Neural progenitor cell (in vitro differentiated cells): Measurements from ENCODE around the gene SLC22A23. TPM values are rescaled to one million over a fixed set of nuclear protein-coding genes. Genes with fewer than 3 reads are reported as not detected.

Experiments used
- DNase-seq: peaks from one replicate; pipeline ENCODE4 v3.0.0-alpha.2; 2016; ENCODE audit warnings: low spot score
- H2AFZ ChIP-seq: fragments of 200-600 bp; sonication (generic); replicated peaks from 2 replicates; pipeline ENCODE4 v1.6.1; 2016; ENCODE audit warnings: antibody characterized with exemption
- H3F3A ChIP-seq: fragments of 200-600 bp; sonication (generic); 2 replicates; pipeline ENCODE4 v1.6.1; 2016; ENCODE audit warnings: antibody characterized with exemption, low read depth
- H3K27ac ChIP-seq: fragments of 200-600 bp; sonication (generic); 2 replicates; pipeline ENCODE4 v1.5.1; 2016; ENCODE audit warnings: mild to moderate bottlenecking
- H3K27me3 ChIP-seq: fragments of 200-600 bp; sonication (generic); 2 replicates; pipeline ENCODE4 v1.6.1; 2016; ENCODE audit warnings: mild to moderate bottlenecking, moderate library complexity
- H3K36me3 ChIP-seq: fragments of 200-600 bp; sonication (generic); 2 replicates; pipeline ENCODE4 v1.5.1; 2016
- H3K4me1 ChIP-seq: fragments of 200-600 bp; sonication (generic); 2 replicates; pipeline ENCODE4 v1.6.1; 2016; ENCODE audit warnings: mixed run types
- H3K4me2 ChIP-seq: fragments of 200-600 bp; sonication (generic); 2 replicates; pipeline ENCODE4 v1.6.1; 2016
- H3K4me3 ChIP-seq: fragments of 200-600 bp; sonication (generic); 2 replicates; pipeline ENCODE4 v1.5.1; 2016
- H3K79me2 ChIP-seq: fragments of 200-600 bp; sonication (generic); 2 replicates; pipeline ENCODE4 v1.6.1; 2016; ENCODE audit warnings: low read depth
- H3K9ac ChIP-seq: fragments of 200-600 bp; sonication (generic); 2 replicates; pipeline ENCODE4 v1.6.1; 2016
- H3K9me3 ChIP-seq: fragments of 200-600 bp; sonication (generic); 2 replicates; pipeline ENCODE4 v1.5.1; 2016; ENCODE audit warnings: low read depth
- H4K20me1 ChIP-seq: fragments of 200-600 bp; sonication (generic); 2 replicates; pipeline ENCODE4 v1.6.1; 2016; ENCODE audit warnings: low read depth
- H3K27ac Mint-ChIP-seq: 3 replicates; pipeline ENCODE4 v1.8.0; 2021; ENCODE audit warnings: mixed read lengths
- H3K27me3 Mint-ChIP-seq: 2 replicates; pipeline ENCODE4 v1.8.0; 2022; ENCODE audit warnings: low read depth, mild to moderate bottlenecking, inconsistent platforms, moderate library complexity, mixed read lengths; ENCODE audit not compliant: insufficient read depth
- H3K36me3 Mint-ChIP-seq: 3 replicates; pipeline ENCODE4 v1.8.0; 2021; ENCODE audit warnings: mixed read lengths
- H3K4me1 Mint-ChIP-seq: 3 replicates; pipeline ENCODE4 v1.8.0; 2021; ENCODE audit warnings: mixed read lengths
- H3K4me3 Mint-ChIP-seq: 3 replicates; pipeline ENCODE4 v1.8.0; 2021; ENCODE audit warnings: mild to moderate bottlenecking, moderate library complexity, mixed read lengths
- H3K9me3 Mint-ChIP-seq: 3 replicates; pipeline ENCODE4 v1.8.0; 2020; ENCODE audit warnings: mixed read lengths
- EZH2 ChIP-seq: fragments of 200-600 bp; sonication (generic); IDR thresholded peaks from 2 replicates; pipeline ENCODE4 v1.6.1; 2017; ENCODE audit warnings: antibody characterized with exemption, mild to moderate bottlenecking, moderate library complexity
- EZH2phosphoT487 ChIP-seq: fragments of 200-600 bp; sonication (generic); IDR thresholded peaks from 2 replicates; pipeline ENCODE4 v1.6.1; 2017; ENCODE audit warnings: antibody characterized with exemption
- total RNA-seq: library from RNA; depleted of rRNA; stranded (reverse); fragments of >200 nt; gene quantifications from 2 replicates; pipeline ENCODE4 v1.2.3, GENCODE V29; 2015; ENCODE audit warnings: low replicate concordance
- TF ChIP-seq, protein P1 (sequence below): fragments of 200-600 bp; sonication (generic); IDR thresholded peaks from 2 replicates; pipeline ENCODE4 v1.5.1; 2017; ENCODE audit warnings: antibody characterized with exemption, mild to moderate bottlenecking

Gene SLC22A23
- total RNA-seq, 1 donor from 2014 or later = 0.99 TPM

GRCh38 chr6:3299221-3299620, 157.6 kb downstream of the SLC22A23 start:
- H3K27ac ChIP-seq = no peak overlapping the region
- no peak for DNase-seq
- H3K27me3 ChIP-seq = no peaks in the 10 kb centered on the region
- no peaks in the 10 kb centered on the region for H3K79me2 ChIP-seq
- H4K20me1 ChIP-seq = no peaks in the 10 kb centered on the region
- peaks cover 16% of the 10 kb centered on the region for H3K4me1 ChIP-seq
- peaks cover 42% of the 10 kb centered on the region for H3K36me3 Mint-ChIP-seq
- H3K27ac Mint-ChIP-seq = no peak overlapping the region
- no peak for TF ChIP-seq EZH2
- TF ChIP-seq, protein P1, sequence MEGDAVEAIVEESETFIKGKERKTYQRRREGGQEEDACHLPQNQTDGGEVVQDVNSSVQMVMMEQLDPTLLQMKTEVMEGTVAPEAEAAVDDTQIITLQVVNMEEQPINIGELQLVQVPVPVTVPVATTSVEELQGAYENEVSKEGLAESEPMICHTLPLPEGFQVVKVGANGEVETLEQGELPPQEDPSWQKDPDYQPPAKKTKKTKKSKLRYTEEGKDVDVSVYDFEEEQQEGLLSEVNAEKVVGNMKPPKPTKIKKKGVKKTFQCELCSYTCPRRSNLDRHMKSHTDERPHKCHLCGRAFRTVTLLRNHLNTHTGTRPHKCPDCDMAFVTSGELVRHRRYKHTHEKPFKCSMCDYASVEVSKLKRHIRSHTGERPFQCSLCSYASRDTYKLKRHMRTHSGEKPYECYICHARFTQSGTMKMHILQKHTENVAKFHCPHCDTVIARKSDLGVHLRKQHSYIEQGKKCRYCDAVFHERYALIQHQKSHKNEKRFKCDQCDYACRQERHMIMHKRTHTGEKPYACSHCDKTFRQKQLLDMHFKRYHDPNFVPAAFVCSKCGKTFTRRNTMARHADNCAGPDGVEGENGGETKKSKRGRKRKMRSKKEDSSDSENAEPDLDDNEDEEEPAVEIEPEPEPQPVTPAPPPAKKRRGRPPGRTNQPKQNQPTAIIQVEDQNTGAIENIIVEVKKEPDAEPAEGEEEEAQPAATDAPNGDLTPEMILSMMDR = no peak
- TF ChIP-seq EZH2phosphoT487 = no peak
- peaks cover 6% of the 10 kb centered on the region for H3F3A ChIP-seq
- H3K4me3 Mint-ChIP-seq = no peak overlapping the region
- no peaks in the 10 kb centered on the region for H3K9me3 ChIP-seq
- no peaks in the 10 kb centered on the region for H3K36me3 ChIP-seq
- peaks cover 8% of the 10 kb centered on the region for H3K9me3 Mint-ChIP-seq
- peaks cover 26% of the 10 kb centered on the region for H3K4me1 Mint-ChIP-seq
- no peak overlapping the region for H3K4me3 ChIP-seq
- no peak overlapping the region for H3K9ac ChIP-seq
- no peak overlapping the region for H2AFZ ChIP-seq
- H3K27me3 Mint-ChIP-seq = peaks cover 5% of the 10 kb centered on the region
- no peak overlapping the region for H3K4me2 ChIP-seq

DNA sequence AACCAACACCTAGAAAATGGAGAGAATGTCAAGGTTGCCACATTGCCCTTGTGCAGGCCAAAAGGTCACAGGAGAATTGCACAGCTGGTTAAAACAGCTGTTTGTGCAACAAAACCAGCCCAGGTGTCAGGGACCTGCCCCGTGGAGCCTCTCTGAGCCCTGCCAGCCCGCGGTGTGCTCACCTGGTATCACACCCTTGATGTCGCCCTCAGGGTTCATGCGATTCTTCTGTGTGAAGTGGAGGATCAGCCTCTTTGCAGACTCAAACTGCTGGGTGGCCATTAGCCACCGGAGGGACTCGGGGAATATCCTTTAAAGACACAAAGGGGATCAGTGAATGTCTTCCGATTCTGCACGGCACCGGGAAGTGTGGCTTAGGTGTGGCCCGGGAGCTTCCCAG, 158.9 kb downstream of the SLC22A23 start:
- no peaks in the 10 kb centered on the region for H3K27me3 ChIP-seq
- TF ChIP-seq EZH2 (no peak), EZH2phosphoT487 (no peak)
- TF ChIP-seq, protein P1 = no peak
- Mint-ChIP-seq H3K4me3 (peak overlapping the region; percentile 17), H3K4me1 (peaks cover 31% of the 10 kb centered on the region), H3K36me3 (peaks cover 45% of the 10 kb centered on the region), H3K27me3 (peaks cover 5% of the 10 kb centered on the region), H3K9me3 (peaks cover 7% of the 10 kb centered on the region), H3K27ac (peak overlapping the region; percentile 86)
- H3K4me2 ChIP-seq = no peak overlapping the region
- no peaks in the 10 kb centered on the region for H3K79me2 ChIP-seq
- H3K27ac ChIP-seq = no peak overlapping the region
- no peaks in the 10 kb centered on the region for H3K9me3 ChIP-seq
- H3K36me3 ChIP-seq = no peaks in the 10 kb centered on the region
- no peak overlapping the region for H3K9ac ChIP-seq
- H3F3A ChIP-seq = peaks cover 6% of the 10 kb centered on the region
- peaks cover 16% of the 10 kb centered on the region for H3K4me1 ChIP-seq
- no peak overlapping the region for H2AFZ ChIP-seq
- no peak overlapping the region for H3K4me3 ChIP-seq
- DNase-seq = no peak
- no peaks in the 10 kb centered on the region for H4K20me1 ChIP-seq

- H3K27ac ChIP-seq = no peak overlapping the region
- no peak overlapping the region for H3K9ac ChIP-seq
- no peaks in the 10 kb centered on the region for H3K27me3 ChIP-seq
- no peaks in the 10 kb centered on the region for H4K20me1 ChIP-seq
- peaks cover 6% of the 10 kb centered on the region for H3F3A ChIP-seq
- H3K9me3 Mint-ChIP-seq = peaks cover 3% of the 10 kb centered on the region
- H3K4me1 Mint-ChIP-seq = peaks cover 32% of the 10 kb centered on the region
- peaks cover 5% of the 10 kb centered on the region for H3K27me3 Mint-ChIP-seq
- no peak overlapping the region for H2AFZ ChIP-seq
- H3K4me1 ChIP-seq = peaks cover 16% of the 10 kb centered on the region
- H3K4me3 ChIP-seq = no peak overlapping the region
- TF ChIP-seq EZH2phosphoT487 (no peak), EZH2 (no peak)
- TF ChIP-seq, protein P1 = no peak
- no peaks in the 10 kb centered on the region for H3K36me3 ChIP-seq
- peaks cover 40% of the 10 kb centered on the region for H3K36me3 Mint-ChIP-seq
- no peaks in the 10 kb centered on the region for H3K9me3 ChIP-seq
- H3K4me3 Mint-ChIP-seq = no peak overlapping the region
- peak overlapping the region; percentile 33 for H3K27ac Mint-ChIP-seq
- DNase-seq = no peak
- H3K79me2 ChIP-seq = no peaks in the 10 kb centered on the region
- H3K4me2 ChIP-seq = no peak overlapping the region
Observed at GRCh38 chr6:3297006-3297405, 159.8 kb downstream of the SLC22A23 start.
